Stimulated activated CD4-positive, alpha-beta T cell treated with anti-CD3 and anti-CD28 coated beads, Interleukin-1b, Interleukin-23, amount 100 ng/mL, for 24 hours (primary cell): ENCODE data around the gene ISCU.

ENCODE experiments used
- DNase-seq, 4 experiments: peaks; one replicate each; pipeline ENCODE4 v3.0.0-alpha.2; 2020; ENCODE audit warnings: low read depth in 4 of 4, low spot score in 1 of 4

ISCU gene

GRCh38 chr12:108602209-108602705, 39.9 kb downstream of the ISCU start:
- DNase-seq, result no peak

DNA sequence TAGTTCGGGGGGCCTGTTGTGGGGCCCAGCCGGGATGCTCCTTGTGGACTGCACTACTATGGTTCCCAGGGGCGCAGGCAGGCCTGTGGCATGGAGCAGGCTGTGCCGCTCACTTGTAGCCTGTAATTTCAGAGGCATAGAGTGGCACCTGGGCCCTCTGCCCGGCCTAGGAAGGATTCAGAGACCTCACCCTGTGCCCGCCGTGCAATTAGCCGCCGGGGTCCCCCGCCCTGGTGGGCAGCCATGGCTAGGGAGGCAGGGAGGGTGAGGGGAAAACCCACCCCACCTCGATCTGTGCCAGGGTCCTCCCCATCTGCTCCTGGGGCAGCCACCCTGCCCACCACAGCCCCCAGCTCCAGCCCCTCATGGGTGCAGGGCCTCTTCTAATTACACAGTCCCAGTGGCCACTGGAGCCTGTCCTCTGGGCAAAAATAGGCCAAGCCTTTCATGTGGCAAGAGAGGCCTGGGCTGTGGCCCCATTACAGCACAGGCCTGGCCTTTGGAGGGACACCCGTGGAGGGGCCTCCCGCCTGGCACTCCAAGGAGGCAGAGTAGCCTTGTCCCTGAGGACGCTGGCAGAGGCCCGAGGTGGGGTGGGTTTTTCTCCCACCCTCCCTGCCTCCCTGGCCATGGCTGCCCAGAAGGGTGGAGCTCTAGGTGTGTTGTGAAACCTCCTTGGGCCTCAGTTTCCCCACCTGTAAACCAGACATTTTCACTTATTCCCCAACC, 40.7 kb downstream of the ISCU start:
- no peak for DNase-seq

DNA sequence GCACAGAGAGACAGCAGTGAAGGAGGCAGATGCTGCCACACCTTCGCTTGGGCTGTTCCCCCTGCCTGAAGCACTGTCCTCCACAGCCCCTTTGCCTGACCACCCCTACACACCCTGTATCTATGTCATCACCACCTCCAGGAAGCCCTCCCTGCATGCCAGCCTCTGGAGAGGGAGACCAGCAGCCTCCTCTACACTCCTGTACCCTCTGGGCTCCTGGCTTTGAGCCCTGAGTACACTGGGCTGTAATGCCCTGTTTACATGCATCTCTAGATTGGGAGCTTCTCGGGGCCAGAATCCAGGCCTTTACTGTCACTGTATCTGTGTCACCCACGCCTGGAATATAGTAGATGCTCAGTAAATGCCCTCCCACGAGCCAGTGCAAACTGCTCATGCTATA, 41.3 kb downstream of the ISCU start:
- no peak for DNase-seq

DNA sequence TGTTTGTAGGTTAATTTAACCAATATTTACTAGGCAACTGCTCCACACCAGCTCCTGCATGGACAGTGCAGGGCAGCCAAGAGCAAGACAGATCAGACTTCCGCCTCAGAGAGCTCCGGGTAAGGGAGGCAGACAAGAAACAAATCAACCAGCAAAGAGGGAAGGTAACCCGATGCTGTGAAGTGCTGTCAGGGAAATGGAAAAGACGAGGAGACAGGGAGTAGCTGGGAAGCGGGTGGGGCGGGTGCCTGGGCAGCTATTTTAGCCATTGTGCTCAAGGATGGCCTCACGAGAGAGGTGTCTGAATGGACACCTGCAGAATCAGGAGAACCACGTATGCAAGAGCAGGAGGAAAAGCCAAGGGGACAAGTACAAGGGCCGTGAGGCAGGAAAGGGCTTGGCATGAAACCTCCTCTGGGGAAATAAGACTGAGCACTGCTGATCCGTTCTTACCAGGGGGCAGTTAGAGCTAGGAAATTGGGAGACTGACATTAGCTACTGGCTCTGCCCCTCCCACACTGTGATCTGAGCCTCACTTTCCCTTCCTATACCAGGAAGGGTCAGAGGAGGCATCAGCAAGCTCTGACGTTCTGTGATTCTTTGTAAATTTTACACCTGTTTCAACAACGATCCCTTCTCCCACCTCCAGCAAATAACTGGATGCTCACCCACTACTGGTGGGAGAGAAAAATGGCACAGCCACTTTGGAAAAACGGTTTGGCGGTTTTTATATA, 42.0 kb downstream of the ISCU start:
- no peak for DNase-seq

DNA sequence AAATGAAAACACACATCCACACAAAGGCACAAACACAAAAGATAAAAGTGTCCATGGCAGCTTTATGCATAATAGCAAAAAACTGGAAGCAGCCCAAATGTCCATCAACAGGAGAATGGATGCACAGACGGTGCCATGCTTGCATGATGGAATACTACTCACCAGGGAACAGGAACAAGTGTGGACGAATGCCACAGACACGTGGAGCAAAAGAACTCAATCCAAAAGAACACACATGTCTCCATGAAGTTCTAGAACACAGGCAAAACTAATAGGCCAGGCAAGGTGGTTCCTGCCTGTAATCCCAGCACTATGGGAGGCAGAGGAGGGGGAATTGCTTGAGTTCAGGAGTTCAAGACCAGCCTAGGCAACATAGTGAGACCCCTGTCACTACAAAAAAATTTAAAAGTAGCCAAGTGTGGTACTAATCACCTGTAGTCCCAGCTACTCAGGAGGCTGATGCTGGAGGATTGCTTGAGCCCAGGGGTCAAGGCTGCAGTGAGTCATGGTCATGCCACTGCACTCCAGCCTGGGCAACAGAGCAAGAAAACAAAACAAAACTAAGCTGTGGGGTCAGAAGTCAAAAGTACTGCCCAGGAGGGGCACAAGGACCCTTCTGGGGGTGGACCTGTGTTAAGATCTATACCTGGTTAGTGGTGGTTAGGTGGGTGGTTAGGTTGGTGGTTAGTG, 42.7 kb downstream of the ISCU start:
- no peak for DNase-seq

GRCh38 chr12:108605690-108606406, 43.5 kb downstream of the ISCU start:
- no peak for DNase-seq

GRCh38 chr12:108606492-108606891, 44.1 kb downstream of the ISCU start:
- no peak for DNase-seq

DNA sequence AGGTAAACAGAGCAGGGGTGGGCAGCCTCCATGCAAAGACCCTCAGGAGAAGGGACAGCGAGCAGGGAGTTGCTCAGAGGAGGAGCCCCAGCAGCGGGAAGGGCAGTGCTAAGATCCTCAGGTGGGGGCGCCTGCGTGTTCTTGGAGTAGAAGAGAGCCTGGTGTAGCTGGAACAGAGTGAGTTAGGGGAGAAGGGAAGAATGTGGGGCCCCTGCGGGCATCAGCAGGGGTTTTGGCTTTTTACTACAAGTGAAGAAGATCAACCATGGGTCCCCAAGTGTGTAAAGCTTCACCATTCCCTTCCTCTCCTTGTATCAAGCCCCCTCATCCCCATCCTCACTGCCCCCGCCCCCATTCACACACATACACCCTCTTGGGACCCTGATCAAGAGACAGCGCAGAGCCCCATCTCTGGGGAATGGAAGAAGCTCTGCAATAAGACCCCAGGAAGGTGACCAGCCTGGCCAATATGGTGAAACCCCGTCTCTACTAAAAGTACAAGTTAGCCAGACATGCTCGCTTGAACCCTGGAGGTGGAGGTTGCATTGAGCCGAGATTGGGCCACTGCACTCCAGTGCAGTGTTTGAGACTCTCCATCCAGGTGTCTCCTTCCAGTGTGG, 45.7 kb downstream of the ISCU start:
- no peak for DNase-seq

GRCh38 chr12:108608616-108609015, 46.2 kb downstream of the ISCU start:
- no peak for DNase-seq

DNA sequence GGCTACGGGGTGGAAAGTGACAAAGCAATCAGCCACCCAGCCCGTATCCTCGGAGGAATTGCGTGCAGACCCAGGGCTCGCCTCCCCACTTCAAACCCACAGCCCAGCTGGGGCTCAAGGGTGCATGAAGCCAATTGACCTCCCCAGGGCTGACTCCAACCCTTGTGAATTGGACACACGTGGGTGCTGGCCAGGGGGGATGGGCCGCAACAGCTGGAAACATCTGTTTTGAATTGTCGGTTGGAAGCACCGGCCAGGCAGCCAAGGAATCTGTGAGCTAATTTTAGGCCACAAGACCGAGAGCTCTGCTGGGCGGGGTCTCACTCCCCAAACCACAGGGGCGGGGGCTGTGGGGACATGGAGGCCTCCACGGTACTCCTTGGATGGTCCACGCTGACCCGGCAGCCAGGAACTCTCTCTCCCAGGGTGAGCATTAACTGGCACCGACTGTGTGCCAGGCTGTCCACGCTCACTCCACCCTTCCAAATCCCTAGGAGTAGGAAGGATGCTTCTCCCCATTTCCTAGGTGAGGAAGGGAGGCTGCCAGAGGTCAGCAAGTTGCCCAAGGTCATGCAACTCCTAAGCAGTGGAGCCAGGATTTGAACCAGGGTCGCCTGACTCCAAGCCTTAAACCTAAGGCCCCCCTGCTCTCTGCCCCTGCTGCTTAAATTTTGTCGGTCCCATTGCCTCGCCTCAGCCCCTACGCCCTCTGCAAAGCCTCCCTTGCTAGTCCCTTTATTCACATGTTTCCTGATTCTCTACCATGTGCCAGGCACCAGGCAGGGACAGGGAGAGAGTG, 47.3 kb downstream of the ISCU start:
- DNase-seq, result no peak

- no peak for DNase-seq
These were observed 48.0 kb downstream of the ISCU start for GRCh38 chr12:108610336-108610815.

DNA sequence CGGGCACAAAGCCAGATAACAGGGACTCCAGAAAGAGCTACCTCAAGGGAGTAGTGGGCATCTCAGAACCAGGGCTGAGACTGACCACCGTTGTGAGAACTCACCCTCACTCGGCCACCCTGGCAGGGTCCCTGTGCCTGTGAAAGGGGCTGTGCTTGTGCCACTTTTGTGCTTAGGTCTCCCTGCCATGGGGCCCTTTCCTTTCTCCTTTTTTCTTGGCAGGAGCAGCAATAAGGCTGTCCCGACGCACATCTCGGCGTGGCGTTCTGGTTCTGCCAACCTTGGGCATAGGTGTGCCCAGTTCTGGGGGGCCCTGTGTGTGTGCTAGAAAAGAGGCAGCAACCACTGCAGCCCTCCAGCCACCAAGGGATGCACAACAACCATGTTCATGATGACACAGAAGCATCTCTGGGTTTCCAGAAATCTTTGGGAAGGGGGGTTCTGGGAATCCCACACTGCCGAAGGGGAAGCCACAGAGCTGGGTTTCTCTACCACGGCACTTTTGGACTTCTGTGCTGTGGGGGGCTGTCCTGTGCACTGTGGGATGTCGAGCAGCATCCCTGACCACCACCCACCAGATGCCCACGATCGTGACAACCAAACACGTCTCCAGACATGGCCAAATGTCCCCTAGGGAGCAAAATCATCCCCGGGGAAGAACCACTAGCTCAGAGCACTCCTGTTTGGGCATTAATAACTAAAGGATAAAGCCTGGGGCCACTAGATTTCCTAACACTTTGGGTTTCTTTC, 48.6 kb downstream of the ISCU start:
- no peak for DNase-seq

DNA sequence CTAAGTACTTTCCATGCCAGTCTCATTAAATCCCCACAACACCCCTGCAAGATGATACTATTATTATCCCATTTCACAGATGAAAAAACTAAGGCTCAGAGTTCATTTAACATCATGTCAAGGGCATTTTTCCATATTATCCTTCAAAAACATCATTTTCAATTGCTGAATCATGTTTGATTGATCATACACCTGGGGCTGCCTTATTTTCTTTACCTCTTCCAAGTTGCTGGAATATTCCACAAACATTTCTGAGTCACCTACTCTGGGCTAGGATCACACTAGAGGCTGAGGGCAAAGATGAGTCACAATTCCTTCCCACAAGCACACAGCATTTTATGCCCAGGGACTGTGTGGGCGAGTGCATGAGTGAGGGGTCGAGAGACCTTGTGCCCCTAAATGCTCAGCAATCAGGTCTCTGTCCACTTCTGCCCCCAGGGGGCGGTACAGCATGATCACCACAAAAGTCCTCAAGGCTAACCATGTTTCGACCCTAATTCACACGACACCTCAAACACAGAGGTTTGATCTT, 49.6 kb downstream of the ISCU start:
- DNase-seq, result no peak

- DNase-seq, result no peak
These were observed 50.4 kb downstream of the ISCU start for GRCh38 chr12:108612788-108613282.

GRCh38 chr12:108613548-108613947, 51.2 kb downstream of the ISCU start:
- DNase-seq, result no peak

GRCh38 chr12:108614041-108614440, 51.6 kb downstream of the ISCU start:
- no peak for DNase-seq

DNA sequence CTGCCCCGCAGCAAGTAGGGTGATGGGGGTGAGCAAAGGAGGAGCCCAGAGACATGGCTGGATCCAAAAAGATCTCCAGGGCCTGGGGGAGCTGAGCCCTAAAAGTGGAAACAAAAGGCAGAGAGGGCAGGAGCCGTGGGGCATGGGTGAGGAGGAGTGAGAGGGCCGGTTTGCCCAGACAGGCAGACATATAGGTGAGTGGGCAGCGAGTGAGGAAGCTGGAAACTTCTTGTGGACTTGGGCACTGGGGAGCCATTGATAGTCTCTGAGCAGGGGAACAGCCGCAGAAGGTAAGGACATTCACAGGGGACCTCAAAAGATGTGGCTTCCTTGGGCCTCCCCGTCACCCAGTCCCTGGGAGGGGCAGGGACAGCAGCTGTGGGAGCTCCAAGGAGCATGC, 52.2 kb downstream of the ISCU start:
- DNase-seq, result no peak

GRCh38 chr12:108615918-108616317, 53.5 kb downstream of the ISCU start:
- no peak for DNase-seq

DNA sequence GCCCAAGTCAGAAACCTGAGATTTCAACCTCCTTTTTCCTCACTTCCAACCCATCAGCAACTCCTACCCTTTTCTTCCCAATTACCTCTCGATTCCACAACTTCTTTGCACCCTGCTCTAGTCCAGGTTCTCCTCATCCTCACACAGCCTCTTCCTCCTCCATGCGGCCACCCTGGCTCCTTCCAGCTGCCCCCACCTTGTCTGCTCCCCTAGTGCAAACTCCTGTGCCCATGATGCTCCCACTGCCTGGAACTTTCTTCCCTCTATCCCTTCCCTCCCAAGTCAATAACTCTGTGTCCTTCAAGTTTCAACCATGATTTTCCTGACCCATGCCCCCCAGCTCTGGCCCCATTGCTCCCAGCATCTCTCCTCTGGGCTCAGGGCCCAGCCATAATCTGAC, 54.0 kb downstream of the ISCU start:
- DNase-seq, result no peak
